ENCODE results near the gene SLC22A6. TPM values are rescaled to one million over a fixed set of nuclear protein-coding genes. Genes with fewer than 3 reads are reported as not detected.

Gene SLC22A6
- polyA plus RNA-seq, 1 donor (not counting 4 experiments of a cell fraction or from before 2014, with no cell fraction given): not detected

DNA sequence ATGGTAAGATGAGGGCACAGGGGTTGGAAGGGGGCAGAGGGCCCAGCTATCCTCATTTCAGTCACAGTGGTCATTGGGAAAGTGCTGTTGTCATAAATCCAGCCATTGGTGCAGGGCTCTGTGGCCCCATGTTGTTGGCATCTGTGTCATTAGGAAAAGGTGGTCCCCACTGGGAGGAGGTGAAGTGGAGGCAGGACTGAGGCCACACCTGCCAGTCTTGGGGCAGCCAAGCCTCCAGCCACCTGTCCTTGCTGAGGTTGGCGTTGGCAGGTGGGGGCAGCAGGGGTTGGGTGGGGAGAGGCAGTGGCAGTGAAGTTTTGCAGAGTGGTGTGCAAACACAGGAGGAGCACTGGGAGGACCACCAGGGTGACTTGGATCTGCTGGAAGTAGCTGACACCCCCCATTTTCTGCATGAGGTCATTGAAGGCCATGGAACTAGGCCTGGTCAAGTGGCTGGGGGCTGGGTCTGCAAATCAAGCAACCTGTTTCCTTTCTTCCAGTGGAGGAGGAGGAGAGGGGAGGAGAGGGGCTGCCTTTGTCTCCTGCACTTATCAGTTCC, 25.3 kb downstream of the SLC22A6 start:
- no peak overlapping the region for H3K4me3 ChIP-seq (ENCODE audit: control insufficient read depth in 2 of 3, extremely low read depth in 1 of 3, insufficient read depth in 2 of 3, low read depth in 1 of 3, low read length in 3 of 3)
- H3K27me3 ChIP-seq (ENCODE audit: control insufficient read depth, extremely low read depth, insufficient read depth, low read length): no peaks in the 10 kb centered on the region
- no peaks in the 10 kb centered on the region for H3K4me1 ChIP-seq (ENCODE audit: control insufficient read depth, extremely low read depth, insufficient read depth, low read length)
- H3K36me3 ChIP-seq (ENCODE audit: control insufficient read depth in 2 of 2, extremely low read depth in 1 of 2, insufficient read depth in 2 of 2, low read length in 2 of 2): no peaks in the 10 kb centered on the region
- H3K4me2 ChIP-seq (ENCODE audit: control insufficient read depth, extremely low read depth, insufficient read depth, low read depth, low read length): no peak overlapping the region
- H3K9me1 ChIP-seq (ENCODE audit: control insufficient read depth, extremely low read depth, insufficient read depth, low read length): no peaks in the 10 kb centered on the region
- H2AFZ ChIP-seq (ENCODE audit: control insufficient read depth, low read length): no peak overlapping the region
- dilution Hi-C loops (cut with MboI; ENCODE audit: extremely low pct_ligation_motif_present, low sequenced_read_pairs): no loop called here
- DNase-seq (ENCODE audit: low read depth, low spot score) (no peak), FAIRE-seq (no peak)
- no peaks in the 10 kb centered on the region for H3K9me3 ChIP-seq (ENCODE audit: control insufficient read depth, low read depth, low read length)
- no peaks in the 10 kb centered on the region for H3K79me2 ChIP-seq (ENCODE audit: control insufficient read depth, insufficient read depth, low read length)
- TF ChIP-seq, protein P1, sequence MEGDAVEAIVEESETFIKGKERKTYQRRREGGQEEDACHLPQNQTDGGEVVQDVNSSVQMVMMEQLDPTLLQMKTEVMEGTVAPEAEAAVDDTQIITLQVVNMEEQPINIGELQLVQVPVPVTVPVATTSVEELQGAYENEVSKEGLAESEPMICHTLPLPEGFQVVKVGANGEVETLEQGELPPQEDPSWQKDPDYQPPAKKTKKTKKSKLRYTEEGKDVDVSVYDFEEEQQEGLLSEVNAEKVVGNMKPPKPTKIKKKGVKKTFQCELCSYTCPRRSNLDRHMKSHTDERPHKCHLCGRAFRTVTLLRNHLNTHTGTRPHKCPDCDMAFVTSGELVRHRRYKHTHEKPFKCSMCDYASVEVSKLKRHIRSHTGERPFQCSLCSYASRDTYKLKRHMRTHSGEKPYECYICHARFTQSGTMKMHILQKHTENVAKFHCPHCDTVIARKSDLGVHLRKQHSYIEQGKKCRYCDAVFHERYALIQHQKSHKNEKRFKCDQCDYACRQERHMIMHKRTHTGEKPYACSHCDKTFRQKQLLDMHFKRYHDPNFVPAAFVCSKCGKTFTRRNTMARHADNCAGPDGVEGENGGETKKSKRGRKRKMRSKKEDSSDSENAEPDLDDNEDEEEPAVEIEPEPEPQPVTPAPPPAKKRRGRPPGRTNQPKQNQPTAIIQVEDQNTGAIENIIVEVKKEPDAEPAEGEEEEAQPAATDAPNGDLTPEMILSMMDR (optimal IDR thresholded peaks at IDR 0.05 in 1 of 3, IDR thresholded peaks at IDR 0.05 in 1 of 3, conservative IDR thresholded peaks at IDR 0.05 in 1 of 3; ENCODE audit: extremely low read depth in 1 of 3, insufficient read depth in 2 of 3, low read length in 3 of 3): no peak
- no peak for TF ChIP-seq EZH2 (IDR thresholded peaks at IDR 0.05; ENCODE audit: low read length)
- H3K27ac ChIP-seq (ENCODE audit: control insufficient read depth, insufficient read depth, low read length): no peak overlapping the region
- H3K9ac ChIP-seq (ENCODE audit: control insufficient read depth, extremely low read depth, insufficient read depth, low read length): no peak overlapping the region
- no peaks in the 10 kb centered on the region for H4K20me1 ChIP-seq (ENCODE audit: control insufficient read depth, extremely low read depth, insufficient read depth, low read length)

- no peak overlapping the region for H3K27ac ChIP-seq (ENCODE audit: control insufficient read depth, insufficient read depth, low read length)
- H3K4me2 ChIP-seq (ENCODE audit: control insufficient read depth, extremely low read depth, insufficient read depth, low read depth, low read length): no peak overlapping the region
- H3K79me2 ChIP-seq (ENCODE audit: control insufficient read depth, insufficient read depth, low read length): no peaks in the 10 kb centered on the region
- FAIRE-seq (no peak), DNase-seq (ENCODE audit: low read depth, low spot score) (no peak)
- H3K36me3 ChIP-seq (ENCODE audit: control insufficient read depth in 2 of 2, extremely low read depth in 1 of 2, insufficient read depth in 2 of 2, low read length in 2 of 2): no peaks in the 10 kb centered on the region
- H3K4me1 ChIP-seq (ENCODE audit: control insufficient read depth, extremely low read depth, insufficient read depth, low read length): no peaks in the 10 kb centered on the region
- H3K9me1 ChIP-seq (ENCODE audit: control insufficient read depth, extremely low read depth, insufficient read depth, low read length): no peaks in the 10 kb centered on the region
- no peak overlapping the region for H3K4me3 ChIP-seq (ENCODE audit: control insufficient read depth in 2 of 3, extremely low read depth in 1 of 3, insufficient read depth in 2 of 3, low read depth in 1 of 3, low read length in 3 of 3)
- H2AFZ ChIP-seq (ENCODE audit: control insufficient read depth, low read length): peak overlapping the region; percentile 57
- no peaks in the 10 kb centered on the region for H3K9me3 ChIP-seq (ENCODE audit: control insufficient read depth, low read depth, low read length)
- H3K27me3 ChIP-seq (ENCODE audit: control insufficient read depth, extremely low read depth, insufficient read depth, low read length): no peaks in the 10 kb centered on the region
- dilution Hi-C loops (cut with MboI; ENCODE audit: extremely low pct_ligation_motif_present, low sequenced_read_pairs): no loop called here
- H3K9ac ChIP-seq (ENCODE audit: control insufficient read depth, extremely low read depth, insufficient read depth, low read length): no peak overlapping the region
- TF ChIP-seq EZH2 (IDR thresholded peaks at IDR 0.05; ENCODE audit: low read length): no peak
- TF ChIP-seq, protein P1 (optimal IDR thresholded peaks at IDR 0.05 in 1 of 3, IDR thresholded peaks at IDR 0.05 in 1 of 3, conservative IDR thresholded peaks at IDR 0.05 in 1 of 3; ENCODE audit: extremely low read depth in 1 of 3, insufficient read depth in 2 of 3, low read length in 3 of 3): no peak
- H4K20me1 ChIP-seq (ENCODE audit: control insufficient read depth, extremely low read depth, insufficient read depth, low read length): no peaks in the 10 kb centered on the region
Observed at GRCh38 chr11:62958547-62959421, 26.0 kb downstream of the SLC22A6 start.

All from keratinocyte (primary cell).